CD4-positive, alpha-beta T cell treated with Interferon alpha-2 for 1 hour (primary cell): ENCODE data around the gene ZMYND11.
"Not testable (repeated sequence)": the region's sequence is repeated elsewhere in the genome, so short reads cannot be mapped to it uniquely, and the experiment has no call there.

Experiments used
- DNase-seq, 2 donors: peaks; one replicate each; pipeline ENCODE4 v3.0.0-alpha.2; 2020 to 2022

The ZMYND11 gene

GRCh38 chr10:134247-135131, 766 bp upstream of the ZMYND11 start:
- DNase-seq = peak; percentile 1 to 29

GRCh38 chr10:135601-136464, 578 bp downstream of the ZMYND11 start:
- peak; percentile 41 to 71 for DNase-seq

- DNase-seq = no peak
Observed at GRCh38 chr10:136465-136762, 1.2 kb downstream of the ZMYND11 start.

GRCh38 chr10:137031-137430, 1.8 kb downstream of the ZMYND11 start:
- DNase-seq = peak; percentile 35 to 62

GRCh38 chr10:137606-138005, 2.4 kb downstream of the ZMYND11 start:
- DNase-seq = no peak

GRCh38 chr10:142371-142770, 7.1 kb downstream of the ZMYND11 start:
- no peak for DNase-seq

GRCh38 chr10:152915-153314, 17.7 kb downstream of the ZMYND11 start:
- DNase-seq = no peak

GRCh38 chr10:154348-154747, 19.1 kb downstream of the ZMYND11 start:
- DNase-seq = no peak

GRCh38 chr10:167383-167782, 32.1 kb downstream of the ZMYND11 start:
- DNase-seq = no peak

- DNase-seq = no peak
Observed at GRCh38 chr10:173741-174140, 38.5 kb downstream of the ZMYND11 start.

- no peak for DNase-seq
Observed at GRCh38 chr10:176677-177076, 41.4 kb downstream of the ZMYND11 start.

GRCh38 chr10:178208-178607, 43.0 kb downstream of the ZMYND11 start:
- DNase-seq = peak in 1 of 2 donors; percentile 29

- DNase-seq = no peak
Observed at GRCh38 chr10:178723-179122, 43.5 kb downstream of the ZMYND11 start.

GRCh38 chr10:182441-183201, 47.4 kb downstream of the ZMYND11 start:
- peak in 1 of 2 donors; percentile 3 for DNase-seq

- no peak for DNase-seq
Observed at GRCh38 chr10:184174-184573, 48.9 kb downstream of the ZMYND11 start.

- DNase-seq = no peak
Observed at GRCh38 chr10:184911-185310, 49.7 kb downstream of the ZMYND11 start.

- not testable (repeated sequence) for DNase-seq
Observed at GRCh38 chr10:185571-185970, 50.3 kb downstream of the ZMYND11 start.

GRCh38 chr10:186911-187310, 51.7 kb downstream of the ZMYND11 start:
- DNase-seq = no peak

GRCh38 chr10:188546-188945, 53.3 kb downstream of the ZMYND11 start:
- no peak for DNase-seq

- DNase-seq = no peak
Observed at GRCh38 chr10:190216-190615, 55.0 kb downstream of the ZMYND11 start.

GRCh38 chr10:191703-192518, 56.7 kb downstream of the ZMYND11 start:
- DNase-seq = no peak

- no peak for DNase-seq
Observed at GRCh38 chr10:194281-194680, 59.0 kb downstream of the ZMYND11 start.
